ENCODE results near the gene PGM3. TPM values are rescaled to one million over a fixed set of nuclear protein-coding genes. Genes with fewer than 3 reads are reported as not detected.
"Not testable (repeated sequence)": the region's sequence is repeated elsewhere in the genome, so short reads cannot be mapped to it uniquely, and the experiment has no call there.

Gene PGM3, protein sequence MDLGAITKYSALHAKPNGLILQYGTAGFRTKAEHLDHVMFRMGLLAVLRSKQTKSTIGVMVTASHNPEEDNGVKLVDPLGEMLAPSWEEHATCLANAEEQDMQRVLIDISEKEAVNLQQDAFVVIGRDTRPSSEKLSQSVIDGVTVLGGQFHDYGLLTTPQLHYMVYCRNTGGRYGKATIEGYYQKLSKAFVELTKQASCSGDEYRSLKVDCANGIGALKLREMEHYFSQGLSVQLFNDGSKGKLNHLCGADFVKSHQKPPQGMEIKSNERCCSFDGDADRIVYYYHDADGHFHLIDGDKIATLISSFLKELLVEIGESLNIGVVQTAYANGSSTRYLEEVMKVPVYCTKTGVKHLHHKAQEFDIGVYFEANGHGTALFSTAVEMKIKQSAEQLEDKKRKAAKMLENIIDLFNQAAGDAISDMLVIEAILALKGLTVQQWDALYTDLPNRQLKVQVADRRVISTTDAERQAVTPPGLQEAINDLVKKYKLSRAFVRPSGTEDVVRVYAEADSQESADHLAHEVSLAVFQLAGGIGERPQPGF
- 17.4 TPM for total RNA-seq

DNA sequence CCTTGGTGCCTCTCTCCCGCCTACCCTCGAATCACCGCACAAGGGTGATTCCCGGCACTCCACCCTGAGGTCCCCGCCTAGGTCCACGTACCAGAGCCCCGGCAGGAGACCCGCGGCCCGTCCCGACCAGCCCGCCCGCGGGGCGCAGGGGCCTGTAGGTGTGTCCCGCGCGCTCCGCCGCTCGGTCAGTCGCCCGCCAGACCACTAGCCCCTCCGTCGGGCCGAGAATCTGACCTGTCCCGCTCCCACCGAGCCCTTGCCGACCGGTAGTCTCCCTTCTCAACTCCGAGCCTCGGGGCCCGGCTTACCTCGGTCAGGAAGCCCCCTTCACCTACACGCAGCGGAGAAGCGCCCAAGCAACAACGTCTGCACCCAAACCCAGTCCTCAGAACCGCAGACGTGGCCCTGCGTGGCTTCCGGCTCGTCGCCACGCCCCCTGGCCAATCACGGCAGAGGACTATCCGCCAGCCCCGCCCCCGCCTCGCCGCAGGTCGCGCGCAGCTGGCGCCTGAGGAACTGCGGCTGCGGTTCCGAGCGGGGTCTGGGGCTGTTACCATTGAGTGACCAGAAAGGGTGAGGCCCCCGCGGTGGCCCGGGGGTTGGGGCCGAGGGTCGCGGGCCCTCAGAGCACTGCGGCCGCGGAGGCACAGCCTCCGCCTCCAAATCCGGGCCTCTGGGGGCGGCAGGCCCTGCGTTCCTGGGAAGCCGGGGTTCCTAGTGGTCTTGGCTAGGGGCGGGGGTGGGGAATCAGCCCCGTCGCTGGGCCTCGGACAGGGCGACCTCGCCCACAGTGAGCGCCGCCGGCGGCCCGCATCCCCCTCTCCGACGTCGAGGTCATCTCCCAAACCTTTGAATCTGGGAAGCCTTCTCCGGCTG is at the start of gene PGM3, which contains the start of gene RWDD2A:
Gene PGM3 (minus strand): TSS at position 395 of the 876 bp plus-strand sequence. CDS start 2,253 bp downstream, outside the sequence.
Gene RWDD2A (plus strand): TSS at position 487 of the 876 bp plus-strand sequence. CDS start 1,095 bp downstream, outside the sequence.
- ATAC-seq, result peak; percentile 98

DNA sequence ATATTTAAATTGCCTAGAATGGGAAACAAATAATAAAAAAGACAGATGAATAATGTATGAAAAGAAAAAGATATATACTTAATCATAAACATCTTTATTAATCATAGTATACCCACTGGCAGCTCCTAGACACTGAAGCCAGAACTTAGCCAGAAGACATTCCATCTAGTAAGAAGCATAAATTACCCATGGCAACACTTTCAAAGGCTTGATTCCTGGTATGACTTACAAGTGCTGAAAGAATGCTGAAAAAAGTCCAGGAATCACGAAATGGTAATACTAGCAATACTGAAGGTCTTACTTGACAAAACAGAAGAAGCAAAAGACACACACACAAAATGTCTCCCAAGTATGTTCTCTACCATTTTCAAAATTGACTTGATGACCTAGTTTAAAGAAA is 38.1 kb upstream of the PGM3 start:
- ATAC-seq, result no peak

DNA sequence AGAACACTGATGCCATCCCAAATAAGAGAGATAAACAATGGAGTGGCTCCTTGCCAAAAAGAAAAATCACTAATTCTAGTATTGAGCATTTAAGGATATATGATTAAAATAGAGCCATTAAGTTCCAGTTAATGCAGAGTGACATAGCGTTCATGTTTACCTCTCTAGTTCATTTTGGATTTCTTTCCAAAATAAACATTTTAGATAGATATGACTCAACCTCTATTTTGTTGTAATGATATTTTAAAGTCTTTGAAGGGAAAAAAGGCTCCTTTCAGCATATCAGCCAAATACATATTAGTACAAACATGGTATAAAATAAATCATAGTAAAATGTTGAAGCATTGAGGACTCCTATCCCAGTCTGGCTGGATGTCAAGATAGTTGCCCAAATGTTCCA is 33.5 kb upstream of the PGM3 start:
- ATAC-seq, result no peak

DNA sequence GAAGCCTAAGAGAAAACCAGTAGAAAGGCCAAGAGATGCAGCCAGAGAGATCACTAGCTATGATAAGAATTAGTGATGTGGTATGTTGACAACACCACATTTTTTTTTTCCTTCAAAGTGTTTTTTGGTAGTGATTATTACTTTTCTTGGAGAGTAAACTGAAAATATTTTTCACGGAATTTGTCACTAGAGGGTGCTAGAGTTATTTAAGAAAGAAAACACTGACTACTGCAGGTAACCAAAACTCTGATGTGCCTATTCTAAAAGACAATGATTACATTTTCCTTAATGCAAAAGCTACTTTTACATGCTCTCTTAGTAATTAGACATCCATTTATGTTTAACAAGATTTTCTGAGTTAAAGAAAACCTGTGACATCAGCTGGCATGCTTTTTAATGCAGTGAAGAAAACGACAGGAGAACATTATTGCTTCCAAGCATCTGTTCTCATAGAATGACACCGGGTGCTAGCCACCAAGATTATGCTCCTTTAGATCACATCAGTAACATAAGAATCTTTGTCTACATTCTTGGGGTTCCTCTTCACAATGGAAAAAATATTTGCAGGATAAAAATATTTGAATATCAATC is 28.9 kb upstream of the PGM3 start:
- ATAC-seq, result no peak

DNA sequence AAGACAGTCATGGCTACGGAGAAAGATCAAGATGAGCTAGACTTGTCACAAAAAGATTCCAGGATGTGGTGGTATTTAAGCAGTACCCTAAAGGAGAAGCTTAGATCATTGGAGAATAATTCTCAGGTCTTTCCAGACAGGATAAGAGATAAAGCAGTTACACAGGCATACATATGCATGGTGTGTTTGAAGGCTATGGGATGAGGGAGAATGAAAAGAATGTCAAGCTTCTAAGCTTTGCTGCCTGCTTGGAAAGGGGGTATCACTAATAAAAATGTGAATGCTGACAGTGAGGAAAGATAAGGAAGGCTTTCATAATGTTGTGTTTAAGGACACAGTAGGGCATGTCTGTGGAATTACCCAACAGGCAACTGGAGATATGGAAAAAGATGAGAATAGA is 28.2 kb upstream of the PGM3 start:
- no peak for ATAC-seq

DNA sequence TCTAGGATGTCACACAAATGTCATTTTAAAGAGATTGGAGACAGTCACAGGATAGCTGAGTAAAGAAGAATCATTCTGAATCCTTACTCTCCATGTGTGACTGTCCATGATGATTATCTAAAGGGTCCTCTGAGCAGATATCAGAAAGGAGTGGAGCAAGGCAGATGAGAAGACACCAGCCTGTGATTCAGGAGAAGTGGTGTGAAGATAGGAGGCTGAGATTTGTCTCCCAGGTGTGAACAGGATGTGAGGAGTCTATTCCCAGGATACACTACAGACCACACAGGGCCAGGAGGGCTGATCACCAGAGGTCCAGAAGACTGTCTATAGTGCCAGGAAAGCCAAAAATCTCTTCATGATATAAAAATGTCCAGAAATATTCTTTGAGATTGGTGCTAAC is 27.1 kb upstream of the PGM3 start:
- ATAC-seq, result no peak

DNA sequence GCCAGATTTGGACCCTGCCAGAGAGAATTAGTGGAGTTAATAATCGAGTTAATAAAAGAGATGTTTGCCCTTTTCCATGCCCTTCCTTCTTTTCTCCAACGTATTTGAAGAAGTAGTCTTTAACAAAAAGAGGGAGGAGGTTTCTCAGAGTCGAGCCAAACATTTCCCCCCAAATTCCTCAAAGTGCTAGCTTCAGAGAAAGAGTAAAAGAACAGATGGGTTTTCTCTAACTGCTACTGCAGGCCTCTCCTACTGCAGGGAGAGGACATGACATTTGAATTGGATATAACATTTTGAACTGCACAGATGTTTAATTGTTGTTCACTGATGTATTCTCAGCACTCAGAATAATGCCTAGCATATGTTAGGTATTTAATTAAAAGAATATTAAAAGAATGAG is 25.6 kb upstream of the PGM3 start:
- no peak for ATAC-seq

DNA sequence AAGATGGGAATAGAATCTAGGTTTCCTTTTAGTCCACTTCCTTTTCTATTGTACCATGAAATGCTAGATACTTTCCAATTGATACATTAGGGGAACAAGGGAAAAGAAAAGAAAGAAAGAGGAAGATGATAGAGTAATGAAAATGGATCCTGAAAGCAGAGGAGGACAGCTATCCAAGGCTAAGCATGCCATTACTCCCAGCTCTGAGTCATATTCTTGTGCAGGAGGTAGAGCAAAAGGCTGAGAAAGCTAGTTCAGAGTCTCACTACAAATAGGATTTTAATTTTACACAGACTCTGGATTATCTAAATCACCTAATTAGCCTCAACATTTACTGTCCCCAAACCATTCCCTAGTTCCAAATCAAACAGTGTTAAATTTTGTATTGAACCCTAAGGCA is 23.7 kb upstream of the PGM3 start:
- ATAC-seq, result no peak

DNA sequence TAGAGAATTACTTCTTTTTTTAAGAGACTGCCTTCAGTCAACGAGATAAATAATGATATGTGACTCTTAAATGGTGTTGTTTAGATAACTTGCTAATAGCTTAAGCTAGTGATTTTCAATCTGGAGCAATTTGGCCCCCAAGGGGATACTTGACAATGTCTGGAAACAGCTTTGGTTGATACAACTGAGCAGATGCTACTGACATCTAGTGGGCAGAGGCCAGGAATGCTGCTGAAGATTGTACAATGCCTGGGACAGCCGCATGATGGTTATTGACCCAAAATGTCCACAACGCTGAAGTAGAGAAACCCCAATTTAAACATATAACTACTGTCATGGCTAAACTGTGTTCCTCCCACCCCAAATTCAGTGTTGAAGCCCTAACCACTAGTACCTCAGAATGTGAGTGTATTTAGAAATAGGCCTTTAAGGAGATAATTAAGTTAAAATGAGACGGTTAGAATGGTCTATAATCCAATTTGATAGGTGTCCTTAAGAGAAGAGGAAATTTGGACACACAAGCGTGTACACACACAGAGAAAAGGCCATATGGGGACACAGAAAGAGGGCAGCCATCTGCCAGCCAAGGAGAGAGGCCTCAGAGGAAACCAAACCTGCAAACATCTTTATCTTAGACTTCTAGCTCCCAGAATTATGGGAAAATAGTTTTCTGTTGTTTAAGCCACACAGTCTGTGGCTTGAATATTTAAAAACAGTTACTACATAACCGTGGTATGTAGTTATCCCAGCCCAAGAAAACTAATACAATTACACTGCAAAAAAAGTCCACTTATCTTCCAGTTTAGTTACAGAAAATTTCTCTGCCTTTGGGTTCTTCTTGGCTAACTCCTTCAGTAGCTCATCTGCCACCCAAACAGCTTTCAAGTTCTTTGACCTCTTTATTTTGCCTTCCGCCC is 22.3 kb upstream of the PGM3 start:
- ATAC-seq, result peak; percentile 80

DNA sequence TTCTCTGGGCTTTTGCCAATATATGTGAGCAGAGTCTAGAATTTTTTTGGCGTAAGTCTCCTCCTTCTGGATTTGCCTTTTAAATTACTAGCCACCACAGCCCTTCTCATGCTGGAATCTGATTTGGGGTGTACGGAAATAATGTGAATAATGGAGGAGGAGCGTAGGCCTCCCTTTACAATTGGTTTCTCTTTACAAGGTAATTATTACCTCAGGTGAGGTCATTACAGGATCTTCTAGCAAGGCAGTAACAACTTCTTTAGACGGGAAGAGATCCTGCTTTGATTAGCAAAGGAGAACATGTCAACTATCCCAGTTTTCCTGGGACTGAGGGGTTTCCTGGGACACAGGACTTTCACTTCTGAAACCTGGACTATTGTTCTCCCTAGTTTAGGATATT is 9.0 kb upstream of the PGM3 start:
- ATAC-seq, result no peak

DNA sequence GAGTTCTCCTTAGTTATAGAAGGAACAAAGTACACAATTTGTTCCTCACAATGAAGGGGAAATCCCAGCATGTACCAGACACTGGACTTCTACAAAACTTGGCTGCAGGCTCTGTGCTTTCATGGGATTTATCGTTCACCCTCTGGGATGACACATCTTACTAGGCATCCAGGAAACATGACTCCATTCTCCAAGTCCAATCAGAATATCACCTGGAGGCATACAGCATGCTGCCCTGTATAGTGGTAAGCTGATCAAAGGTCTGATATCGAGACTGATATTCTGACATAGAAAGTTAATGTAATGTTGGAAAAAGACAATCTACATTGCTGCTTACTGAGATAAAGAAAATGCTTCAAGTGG is 6.8 kb upstream of the PGM3 start:
- ATAC-seq, result peak; percentile 69

DNA sequence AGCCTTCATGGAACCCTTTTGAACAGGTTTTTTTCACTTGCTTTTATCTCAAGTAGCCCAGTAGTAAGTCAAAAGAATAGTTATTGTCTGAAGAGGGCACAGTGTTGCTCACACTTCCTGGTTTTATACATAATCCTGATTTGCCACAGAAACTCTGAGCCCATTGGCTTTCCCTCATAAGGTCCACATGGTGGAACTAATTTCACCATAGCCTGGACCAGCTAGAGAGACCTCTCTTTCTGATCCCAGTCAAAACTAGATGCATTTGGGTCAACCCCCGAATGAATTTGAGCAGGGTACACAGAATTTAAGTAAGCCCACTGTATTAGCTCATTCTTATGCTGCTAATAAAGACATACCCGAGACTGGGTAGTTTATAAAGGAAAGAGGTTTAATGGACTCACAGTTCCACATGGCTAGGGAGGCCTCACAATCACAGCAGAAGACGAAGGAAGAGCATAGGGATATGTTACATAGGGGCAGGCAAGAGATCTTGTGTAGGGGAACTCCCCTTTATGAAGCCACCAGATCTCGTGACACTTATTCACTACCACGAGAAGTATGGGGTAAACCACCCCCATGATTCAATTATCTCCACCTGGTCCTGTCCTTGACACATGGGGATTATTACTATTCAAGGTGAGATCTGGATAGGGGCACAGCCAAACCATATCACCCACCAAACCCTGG is 6.3 kb upstream of the PGM3 start:
- ATAC-seq, result no peak

DNA sequence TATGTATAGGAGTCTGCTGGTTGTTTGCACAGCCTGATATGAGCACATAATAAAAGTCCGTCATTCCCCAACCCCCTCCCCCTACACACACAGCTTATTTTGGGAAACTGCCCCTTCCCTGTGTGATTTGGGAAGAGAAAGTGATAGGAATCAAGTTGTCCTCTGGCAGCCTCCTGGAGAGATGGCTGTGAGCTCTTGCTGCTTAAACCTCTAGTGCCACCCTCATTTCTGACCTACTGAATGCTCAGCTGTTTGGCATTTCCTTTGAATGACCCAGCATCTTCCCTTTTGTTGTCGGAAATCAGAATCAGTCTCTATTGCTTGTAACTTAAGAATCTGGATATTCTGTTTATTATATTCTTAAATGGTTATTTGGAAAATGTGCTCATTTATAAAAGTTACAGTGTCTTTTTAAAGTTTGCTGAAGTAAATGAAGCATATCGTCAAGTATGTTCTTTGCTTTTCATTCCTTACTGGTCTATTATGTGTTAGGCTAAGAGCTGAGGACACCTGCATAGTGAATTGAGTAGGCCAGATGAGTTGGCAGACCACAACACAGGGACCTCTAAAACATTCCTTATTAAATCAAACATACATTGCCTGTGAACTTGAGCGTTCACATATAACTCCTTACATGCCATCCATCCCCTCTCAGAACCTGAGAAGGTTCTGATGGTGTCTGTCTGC is 5.6 kb upstream of the PGM3 start:
- ATAC-seq, result no peak

DNA sequence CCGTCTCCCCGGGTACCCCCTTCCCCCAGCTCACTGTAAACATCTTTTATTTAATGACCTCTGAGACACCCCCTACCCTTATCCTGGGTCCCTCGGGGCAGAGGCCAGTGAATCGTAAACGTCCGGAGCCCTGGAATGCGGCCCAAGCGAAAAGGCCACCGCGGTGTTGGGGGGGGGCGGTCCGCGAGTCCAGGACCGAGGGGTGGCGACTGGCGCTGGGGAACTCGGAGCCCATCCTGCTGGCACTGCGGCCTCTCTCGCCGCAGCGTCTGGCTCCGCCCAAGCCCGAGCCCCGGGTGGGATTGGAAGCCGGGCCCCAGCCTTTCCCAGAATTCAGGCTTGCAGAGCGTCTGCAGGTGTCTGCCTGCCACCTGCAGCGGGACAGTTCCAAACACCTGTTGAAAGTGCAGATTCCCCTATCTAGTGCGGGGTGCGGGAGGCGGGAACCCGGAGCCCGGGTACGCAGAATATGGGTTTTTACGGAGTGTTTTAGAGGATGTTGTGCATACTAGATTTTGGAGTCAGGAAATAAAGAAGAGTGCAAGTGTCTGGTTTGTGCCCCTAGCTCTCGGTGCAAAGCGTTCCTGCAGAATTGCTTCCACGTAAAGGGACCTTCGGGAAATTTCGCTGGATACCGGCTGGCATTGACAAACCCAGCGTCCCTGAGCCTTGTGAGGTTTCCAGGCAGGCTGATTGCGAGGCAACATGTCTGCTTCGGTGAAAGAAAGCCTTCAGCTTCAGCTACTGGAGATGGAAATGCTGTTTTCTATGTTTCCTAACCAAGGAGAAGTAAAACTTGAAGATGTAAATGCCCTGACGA is 892 bp upstream of the PGM3 start:
- ATAC-seq, result peak; percentile 35

DNA sequence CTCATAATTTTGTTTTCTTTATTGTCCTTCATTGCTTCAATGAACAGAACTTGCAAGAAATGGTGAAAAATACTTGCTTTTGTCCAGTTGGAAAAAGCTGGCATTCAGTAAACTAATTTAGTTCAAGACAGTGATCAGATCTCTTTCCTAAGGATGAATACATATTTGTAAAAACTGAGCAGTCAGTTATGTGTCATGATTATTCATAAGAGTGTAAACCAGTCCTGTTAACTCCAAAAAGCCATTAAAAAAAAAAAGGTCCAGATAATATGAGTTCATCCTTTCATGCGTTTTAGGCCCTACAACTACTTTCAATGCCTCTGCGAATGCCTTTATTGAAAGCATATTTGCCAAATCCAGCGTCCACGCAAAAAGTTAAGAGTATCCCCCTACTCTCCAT is 609 bp downstream of the PGM3 start:
- peak; percentile 24 for ATAC-seq

DNA sequence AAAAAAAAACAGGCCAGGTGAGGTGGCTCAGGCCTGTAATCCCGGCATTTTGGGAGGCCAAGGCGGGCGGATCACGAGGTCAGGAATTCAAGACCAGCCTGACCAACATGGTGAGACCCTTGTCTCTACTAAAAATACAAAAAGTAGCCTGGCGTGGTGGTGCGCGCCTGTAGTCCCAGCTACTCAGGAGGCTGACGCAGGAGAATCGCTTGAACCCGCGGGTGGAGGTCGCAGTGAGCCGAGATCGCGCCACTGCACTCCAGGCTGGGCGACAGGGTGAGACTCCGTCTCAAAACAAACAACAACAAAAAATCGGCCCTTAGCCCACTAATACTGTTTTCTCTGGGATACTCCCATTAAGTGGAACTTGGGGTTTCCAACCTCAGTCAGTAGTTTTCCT is 1.1 kb downstream of the PGM3 start:
- ATAC-seq, result not testable (repeated sequence)

DNA sequence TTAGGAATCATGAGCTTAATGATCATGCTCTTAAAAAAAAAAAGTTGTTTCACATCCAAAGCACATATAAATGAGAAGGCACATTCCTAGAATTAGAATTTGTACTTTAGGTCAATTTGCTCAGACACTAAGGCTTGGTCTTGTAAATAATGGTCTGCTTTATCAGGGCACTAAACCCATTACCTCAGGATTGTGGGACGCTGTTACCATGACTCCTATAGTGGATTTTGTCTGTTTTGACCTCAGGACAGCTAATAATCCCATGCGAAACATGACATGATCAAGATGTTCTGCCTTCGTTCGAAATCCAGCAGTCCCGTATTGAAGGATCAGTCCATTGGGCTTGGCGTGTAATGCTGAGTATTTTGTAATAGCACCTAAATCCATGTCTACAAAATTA is 2.4 kb downstream of the PGM3 start:
- ATAC-seq, result no peak

DNA sequence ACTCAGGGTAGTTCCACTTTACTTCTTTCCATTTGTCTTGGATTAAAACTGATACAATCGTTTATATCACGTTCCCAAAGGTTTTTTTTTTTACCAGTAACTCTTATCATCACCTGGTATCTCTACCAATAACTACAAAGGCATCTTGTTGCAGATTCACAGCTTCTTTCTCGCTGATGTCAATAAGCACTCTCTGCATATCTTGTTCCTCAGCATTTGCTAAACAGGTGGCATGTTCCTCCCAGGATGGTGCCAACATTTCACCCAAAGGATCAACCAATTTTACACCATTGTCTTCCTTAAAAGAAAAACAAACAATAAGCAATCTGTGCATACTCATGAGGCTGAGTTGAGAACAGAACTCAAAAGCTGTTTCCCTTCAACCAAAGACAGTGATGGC is 4.6 kb downstream of the PGM3 start:
- ATAC-seq, result no peak

DNA sequence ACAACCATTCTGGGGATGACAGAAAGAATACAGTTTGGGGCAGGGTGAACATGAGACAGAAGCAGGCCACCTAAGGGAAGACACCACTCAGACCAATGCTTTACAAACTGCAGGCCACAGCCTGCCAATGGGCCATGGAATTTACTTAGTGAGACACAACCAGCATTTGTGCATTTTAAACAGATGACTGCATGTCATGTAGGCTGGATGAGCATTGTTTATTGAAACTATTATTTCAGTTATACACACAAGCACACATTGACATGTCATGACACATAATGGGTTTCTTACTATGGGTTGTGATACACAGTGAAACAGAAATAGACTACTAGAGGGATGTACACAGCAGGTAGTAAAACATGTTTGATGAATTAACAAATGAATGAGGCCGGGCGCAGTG is 8.0 kb downstream of the PGM3 start:
- peak; percentile 20 for ATAC-seq

All from esophagus mucosa (tissue), 1 donor.